ENCODE measurements around the gene GABPB2. TPM values are rescaled to one million over a fixed set of nuclear protein-coding genes. Genes with fewer than 3 reads are reported as not detected.

GABPB2 gene
- polyA plus RNA-seq, 3 donors = 2.2 to 14.0 (median 2.2) TPM

DNA sequence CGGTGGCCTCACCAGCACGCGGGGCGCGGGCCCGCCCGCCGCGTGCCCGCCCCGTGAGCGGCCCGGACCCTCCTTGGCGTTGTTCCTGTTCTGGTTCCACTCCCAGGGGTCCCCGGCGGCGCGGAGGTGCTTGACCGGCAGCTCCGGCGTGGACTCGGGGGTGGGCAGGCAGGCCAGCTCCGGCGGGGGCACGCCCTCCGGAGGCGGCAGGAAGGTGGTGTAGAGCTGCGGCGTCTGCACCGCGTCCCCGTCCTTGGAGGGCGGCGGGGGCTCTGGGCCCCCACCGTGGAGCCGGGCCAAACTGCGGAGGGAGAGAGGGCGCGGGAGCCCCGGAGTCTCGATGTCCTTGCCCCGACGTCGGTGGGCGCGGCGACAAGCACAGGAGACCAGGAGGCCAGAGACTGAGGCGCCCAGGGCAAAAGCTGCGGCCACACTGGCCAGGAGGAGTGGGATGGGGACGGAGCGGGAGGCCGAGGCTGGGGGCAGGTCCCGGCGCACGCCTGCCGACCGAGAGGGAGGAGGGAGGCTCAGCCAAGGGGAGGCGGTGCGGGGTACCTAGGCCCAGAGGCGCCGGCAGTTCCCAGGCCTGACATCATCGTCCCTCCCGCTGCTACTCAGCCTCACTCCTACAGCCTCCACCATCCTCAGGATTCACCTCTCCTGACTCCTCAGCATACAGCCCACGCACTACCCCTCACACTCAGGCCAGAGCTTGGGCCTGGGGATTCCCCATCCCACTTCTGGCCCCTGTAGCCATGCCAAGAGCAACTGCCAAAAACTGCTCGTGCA, 62.7 kb downstream of the GABPB2 start:
- Histone ChIP-seq H3K9me3 (replicated peaks in 1 of 2; ENCODE audit: control insufficient read depth in 1 of 2, insufficient read depth in 1 of 2, low read length in 2 of 2) (no peaks in the 10 kb centered on the region), H3K36me3 (replicated peaks in 1 of 2; ENCODE audit: control insufficient read depth in 1 of 2, insufficient read depth in 2 of 2, low read length in 2 of 2) (no peaks in the 10 kb centered on the region), H3K4me1 (ENCODE audit: control insufficient read depth in 1 of 2, insufficient read depth in 2 of 2, low read length in 2 of 2) (peaks cover 14 to 16% of the 10 kb centered on the region in 2 donors), H2AFZ (ENCODE audit: insufficient read depth, low read depth, low read length, poor library complexity, severe bottlenecking) (no peak overlapping the region), H3K79me2 (ENCODE audit: insufficient read depth, low read length) (no peaks in the 10 kb centered on the region), H3K4me2 (replicated peaks; ENCODE audit: extremely low read depth, low read length, poor library complexity, severe bottlenecking) (no peak overlapping the region), H3K9ac (ENCODE audit: insufficient read depth, low read length, poor library complexity, severe bottlenecking) (no peak overlapping the region), H3K4me3 (replicated peaks in 1 of 3; ENCODE audit: low read depth in 2 of 3, low read length in 3 of 3) (no peak overlapping the region), H4K20me1 (ENCODE audit: insufficient read depth, low read length) (no peaks in the 10 kb centered on the region), H3K27me3 (ENCODE audit: control insufficient read depth in 2 of 2, insufficient read depth in 2 of 2, low read length in 2 of 2) (peaks cover 0 to 8% of the 10 kb centered on the region in 2 donors), H3K27ac (ENCODE audit: low read depth in 1 of 2, low read length in 2 of 2) (no peak overlapping the region)
- Mint-ChIP-seq H3K36me3 (no peaks in the 10 kb centered on the region), H3K9me3 (peaks cover 0 to 6% (median 0%) of the 10 kb centered on the region in 7 donors), H3K4me1 (peaks cover 15% of the 10 kb centered on the region), H3K4me3 (peak overlapping the region in 1 of 2 donors; percentile 50), H3K27me3 (ENCODE audit: low read depth in 3 of 3) (peaks cover 10 to 14% (median 12%) of the 10 kb centered on the region in 3 donors), H3K27ac (no peak overlapping the region)
- intact Hi-C loops (cut with micrococcal nuclease) = no loop called here
- 97% methylated on average over 59 of the region's 65 CpGs for WGBS (ENCODE audit: insufficient coverage)
- no peak for DNase-seq
- TF ChIP-seq, protein P1, sequence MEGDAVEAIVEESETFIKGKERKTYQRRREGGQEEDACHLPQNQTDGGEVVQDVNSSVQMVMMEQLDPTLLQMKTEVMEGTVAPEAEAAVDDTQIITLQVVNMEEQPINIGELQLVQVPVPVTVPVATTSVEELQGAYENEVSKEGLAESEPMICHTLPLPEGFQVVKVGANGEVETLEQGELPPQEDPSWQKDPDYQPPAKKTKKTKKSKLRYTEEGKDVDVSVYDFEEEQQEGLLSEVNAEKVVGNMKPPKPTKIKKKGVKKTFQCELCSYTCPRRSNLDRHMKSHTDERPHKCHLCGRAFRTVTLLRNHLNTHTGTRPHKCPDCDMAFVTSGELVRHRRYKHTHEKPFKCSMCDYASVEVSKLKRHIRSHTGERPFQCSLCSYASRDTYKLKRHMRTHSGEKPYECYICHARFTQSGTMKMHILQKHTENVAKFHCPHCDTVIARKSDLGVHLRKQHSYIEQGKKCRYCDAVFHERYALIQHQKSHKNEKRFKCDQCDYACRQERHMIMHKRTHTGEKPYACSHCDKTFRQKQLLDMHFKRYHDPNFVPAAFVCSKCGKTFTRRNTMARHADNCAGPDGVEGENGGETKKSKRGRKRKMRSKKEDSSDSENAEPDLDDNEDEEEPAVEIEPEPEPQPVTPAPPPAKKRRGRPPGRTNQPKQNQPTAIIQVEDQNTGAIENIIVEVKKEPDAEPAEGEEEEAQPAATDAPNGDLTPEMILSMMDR (IDR thresholded peaks at IDR 0.05) = no peak

DNA sequence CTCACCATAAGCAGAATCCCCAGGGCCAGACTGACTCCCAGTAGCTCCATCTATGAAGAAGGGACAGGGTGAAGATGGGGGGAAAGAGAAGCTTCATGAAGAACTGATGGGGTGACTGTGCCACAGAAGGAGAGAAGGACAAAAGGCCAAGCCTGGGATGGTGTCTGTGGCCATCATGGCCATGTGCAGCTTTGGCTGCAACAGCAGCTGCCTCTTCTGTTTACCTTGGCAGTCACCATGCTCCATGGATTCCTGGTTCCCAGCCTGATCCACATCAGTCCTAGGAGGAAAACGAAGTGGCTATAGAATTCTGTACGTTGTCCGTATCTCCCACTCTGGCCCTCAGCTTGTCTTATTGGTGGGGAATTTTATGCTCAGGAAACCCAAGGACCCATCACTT, 63.8 kb downstream of the GABPB2 start:
- Mint-ChIP-seq H3K27ac (peak overlapping the region in 1 of 7 donors; percentile 36), H3K4me1 (peaks cover 15% of the 10 kb centered on the region), H3K9me3 (peaks cover 0 to 6% (median 0%) of the 10 kb centered on the region in 7 donors), H3K27me3 (ENCODE audit: low read depth in 3 of 3) (peaks cover 10 to 19% (median 12%) of the 10 kb centered on the region in 3 donors), H3K36me3 (no peaks in the 10 kb centered on the region), H3K4me3 (no peak overlapping the region)
- no peak for DNase-seq
- no peaks in the 10 kb centered on the region for H3K36me3 ChIP-seq (replicated peaks in 1 of 2; ENCODE audit: control insufficient read depth in 1 of 2, insufficient read depth in 2 of 2, low read length in 2 of 2)
- no peak overlapping the region for H3K9ac ChIP-seq (ENCODE audit: insufficient read depth, low read length, poor library complexity, severe bottlenecking)
- H3K4me3 ChIP-seq (replicated peaks in 1 of 3; ENCODE audit: low read depth in 2 of 3, low read length in 3 of 3) = no peak overlapping the region
- H3K27me3 ChIP-seq (ENCODE audit: control insufficient read depth in 2 of 2, insufficient read depth in 2 of 2, low read length in 2 of 2) = peaks cover 0 to 8% of the 10 kb centered on the region in 2 donors
- TF ChIP-seq, protein P1 (IDR thresholded peaks at IDR 0.05) = no peak
- no peaks in the 10 kb centered on the region for H3K79me2 ChIP-seq (ENCODE audit: insufficient read depth, low read length)
- H3K9me3 ChIP-seq (replicated peaks in 1 of 2; ENCODE audit: control insufficient read depth in 1 of 2, insufficient read depth in 1 of 2, low read length in 2 of 2) = no peaks in the 10 kb centered on the region
- H2AFZ ChIP-seq (ENCODE audit: insufficient read depth, low read depth, low read length, poor library complexity, severe bottlenecking) = no peak overlapping the region
- no peak overlapping the region for H3K4me2 ChIP-seq (replicated peaks; ENCODE audit: extremely low read depth, low read length, poor library complexity, severe bottlenecking)
- no CpG with 5 or more reads among the region's 3 CpGs for WGBS (ENCODE audit: insufficient coverage)
- peaks cover 14 to 16% of the 10 kb centered on the region in 2 donors for H3K4me1 ChIP-seq (ENCODE audit: control insufficient read depth in 1 of 2, insufficient read depth in 2 of 2, low read length in 2 of 2)
- no peaks in the 10 kb centered on the region for H4K20me1 ChIP-seq (ENCODE audit: insufficient read depth, low read length)
- intact Hi-C loops (cut with micrococcal nuclease) = no loop called here
- no peak overlapping the region for H3K27ac ChIP-seq (ENCODE audit: low read depth in 1 of 2, low read length in 2 of 2)

All from CD14-positive monocyte (primary cell).